Esophagus muscularis mucosa (tissue), 3 donors: Measurements from ENCODE around the gene ITGA2B.

Experiments used
- CTCF ChIP-seq, 3 experiments: fragments of 200-600 bp in 2 of 3; fragments of 450-650 bp in 1 of 3; sonication (generic) in 2 of 3; IDR thresholded peaks; one replicate each; pipeline ENCODE4 v1.5.1; 2017 to 2019; ENCODE audit warnings: antibody characterized with exemption in 3 of 3, mild to moderate bottlenecking in 2 of 3, moderate library complexity in 1 of 3
- POLR2A ChIP-seq: fragments of 450-650 bp; IDR thresholded peaks from one replicate; pipeline ENCODE4 v1.6.1; 2017; ENCODE audit warnings: antibody characterized with exemption, moderate library complexity, mild to moderate bottlenecking, low read depth

GRCh38 chr17:44362949-44363612 is 26.4 kb downstream of the ITGA2B start:
- TF ChIP-seq POLR2A (no peak), CTCF (IDR thresholded peaks at IDR 0.05) (no peak)
